Gastroesophageal sphincter (tissue), 3 donors: ENCODE results near the gene GET3.

Experiments
- POLR2A ChIP-seq, 2 donors: fragments of 450-650 bp; IDR thresholded peaks; one replicate each; pipeline ENCODE4 v1.6.1; 2017; ENCODE audit warnings: antibody characterized with exemption in 2 of 2, mild to moderate bottlenecking in 2 of 2, moderate library complexity in 1 of 2
- POLR2AphosphoS5 ChIP-seq: sonication (generic); formaldehyde crosslinking; IDR thresholded peaks from one replicate; pipeline ENCODE4 v1.6.1; 2017; ENCODE audit warnings: antibody characterized with exemption
- TF ChIP-seq, protein P1 (sequence below), 4 experiments: fragments of 200-600 bp in 2 of 4; fragments of 450-650 bp in 2 of 4; sonication (generic) in 1 of 4; IDR thresholded peaks; one replicate each; pipeline ENCODE4 v1.5.1; 2017 to 2019; ENCODE audit warnings: antibody characterized with exemption in 4 of 4, mild to moderate bottlenecking in 2 of 4, moderate library complexity in 2 of 4

DNA sequence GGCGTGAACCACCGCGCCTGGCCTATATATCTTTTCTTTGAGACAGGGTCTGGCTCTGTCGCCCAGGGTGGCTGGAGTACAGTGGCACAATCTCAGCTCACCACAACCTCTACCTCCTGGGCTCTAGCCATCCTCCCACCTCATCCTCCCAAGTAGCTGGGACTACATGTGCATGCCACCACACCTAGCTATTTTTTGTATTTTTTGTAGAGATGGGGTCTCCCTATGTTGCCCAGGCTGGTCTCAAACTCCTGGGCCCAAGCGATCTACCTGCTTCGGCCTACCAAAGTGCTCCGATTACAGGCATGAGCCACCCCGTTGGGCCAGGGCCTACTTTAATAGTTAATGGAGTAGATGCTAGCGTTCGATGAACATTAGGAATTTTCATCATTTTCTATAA, 17.0 kb upstream of the GET3 start:
- TF ChIP-seq POLR2AphosphoS5 (no peak), POLR2A (IDR thresholded peaks at IDR 0.05) (no peak)
- TF ChIP-seq, protein P1, sequence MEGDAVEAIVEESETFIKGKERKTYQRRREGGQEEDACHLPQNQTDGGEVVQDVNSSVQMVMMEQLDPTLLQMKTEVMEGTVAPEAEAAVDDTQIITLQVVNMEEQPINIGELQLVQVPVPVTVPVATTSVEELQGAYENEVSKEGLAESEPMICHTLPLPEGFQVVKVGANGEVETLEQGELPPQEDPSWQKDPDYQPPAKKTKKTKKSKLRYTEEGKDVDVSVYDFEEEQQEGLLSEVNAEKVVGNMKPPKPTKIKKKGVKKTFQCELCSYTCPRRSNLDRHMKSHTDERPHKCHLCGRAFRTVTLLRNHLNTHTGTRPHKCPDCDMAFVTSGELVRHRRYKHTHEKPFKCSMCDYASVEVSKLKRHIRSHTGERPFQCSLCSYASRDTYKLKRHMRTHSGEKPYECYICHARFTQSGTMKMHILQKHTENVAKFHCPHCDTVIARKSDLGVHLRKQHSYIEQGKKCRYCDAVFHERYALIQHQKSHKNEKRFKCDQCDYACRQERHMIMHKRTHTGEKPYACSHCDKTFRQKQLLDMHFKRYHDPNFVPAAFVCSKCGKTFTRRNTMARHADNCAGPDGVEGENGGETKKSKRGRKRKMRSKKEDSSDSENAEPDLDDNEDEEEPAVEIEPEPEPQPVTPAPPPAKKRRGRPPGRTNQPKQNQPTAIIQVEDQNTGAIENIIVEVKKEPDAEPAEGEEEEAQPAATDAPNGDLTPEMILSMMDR (IDR thresholded peaks at IDR 0.05) = no peak
